Panc1 (cell line): ENCODE measurements around the gene TRIM15. TPM values are rescaled to one million over a fixed set of nuclear protein-coding genes. Genes with fewer than 3 reads are reported as not detected.

Source experiments
- ATAC-seq: fragments of 200-7000 bp; cut with Tn5 transposase; 2 replicates; pipeline ENCODE4 v1.9.1; 2020; ENCODE audit warnings: mild to moderate bottlenecking, moderate library complexity
- BruUV-seq: library from RNA; stranded (reverse); fragments of 400-500 nt; replicated peaks from 2 replicates; lab custom pipeline; 2021; lab: Mats Ljungman, UMichigan
- CTCF ChIA-PET: fragments of 300-600 bp; sonication (Branson Sonifier 250); formaldehyde crosslinking; loops from one replicate; lab custom pipeline; 2022; ENCODE audit warnings: antibody characterized with exemption; lab: Charles Lee
- POLR2A ChIA-PET: fragments of 300-600 bp; sonication (Branson Sonifier 250); formaldehyde crosslinking; loops from one replicate; lab custom pipeline; 2022; ENCODE audit warnings: antibody characterized with exemption; lab: Charles Lee
- DNase-seq: peaks from one replicate; pipeline ENCODE4 v3.0.0-alpha.2; 2010; ENCODE audit warnings: low read depth, low spot score
- H3K27ac ChIP-seq: 2 replicates; pipeline ENCODE4 v1.5.1; 2011; ENCODE audit warnings: mild to moderate bottlenecking, low read length, inconsistent platforms
- H3K27me3 ChIP-seq: fragments of 200-500 bp; sonication (Bioruptor generic); 2 replicates; pipeline ENCODE4 v1.6.0; 2014; ENCODE audit warnings: low read length, inconsistent platforms; ENCODE audit not compliant: control insufficient read depth, insufficient read depth
- H3K36me3 ChIP-seq: fragments of 200-500 bp; sonication (Bioruptor generic); 2 replicates; pipeline ENCODE4 v1.5.1; 2014; ENCODE audit warnings: inconsistent platforms, mild to moderate bottlenecking, low read length, moderate library complexity; ENCODE audit not compliant: control insufficient read depth, insufficient read depth
- H3K4me1 ChIP-seq: 2 replicates; pipeline ENCODE4 v1.5.1; 2011; ENCODE audit warnings: inconsistent platforms, mild to moderate bottlenecking, low read length, moderate library complexity; ENCODE audit not compliant: control insufficient read depth, insufficient read depth
- H3K4me3 ChIP-seq, 2 experiments: 2 replicates each; pipeline ENCODE4 v1.5.1; 2011 to 2012; ENCODE audit warnings: low read depth in 2 of 2, low read length in 2 of 2, mild to moderate bottlenecking in 2 of 2, inconsistent platforms in 1 of 2, moderate library complexity in 1 of 2
- H3K9me3 ChIP-seq: fragments of 200-500 bp; sonication (Bioruptor generic); 2 replicates; pipeline ENCODE4 v1.5.1; 2014; ENCODE audit warnings: low read depth, mild to moderate bottlenecking, inconsistent platforms, low read length, moderate library complexity; ENCODE audit not compliant: control insufficient read depth, insufficient read depth
- POLR2AphosphoS5 ChIP-seq: IDR thresholded peaks from 2 replicates; pipeline ENCODE4 v1.6.1; 2012; ENCODE audit warnings: mild to moderate bottlenecking, low read depth, low read length, moderate library complexity
- SIN3A ChIP-seq: IDR thresholded peaks from 2 replicates; pipeline ENCODE4 v1.6.1; 2012; ENCODE audit warnings: low read depth, mild to moderate bottlenecking, low read length, moderate library complexity, borderline replicate concordance; ENCODE audit not compliant: insufficient read depth
- TCF7L2 ChIP-seq: IDR thresholded peaks from 2 replicates; pipeline ENCODE4 v1.6.1; 2011; ENCODE audit warnings: mild to moderate bottlenecking, low read depth, low read length, inconsistent platforms
- in situ Hi-C: cut with HindIII; loops from 2 replicates; pipeline ENCODE4 v1.10.0; 2016; ENCODE audit warnings: low sequenced_read_pairs, low pct_unique_long_range_greater_than_20kb
- intact Hi-C: fragments of 100-400 bp; cut with micrococcal nuclease; formaldehyde crosslinking; loops from one replicate; pipeline ENCODE4 v1.10.0; 2022; ENCODE audit not compliant: unreplicated experiment
- total RNA-seq: library from RNA; stranded (reverse); gene quantifications from one replicate; pipeline ENCODE4 v1.2.1, GENCODE V29; 2021; ENCODE audit not compliant: unreplicated experiment
- TF ChIP-seq, protein P1 (sequence below): fragments of 450-650 bp; IDR thresholded peaks from 2 replicates; pipeline ENCODE4 v1.5.1; 2017; ENCODE audit warnings: mild to moderate bottlenecking
- TF ChIP-seq, protein P2 (sequence below), 2 experiments: IDR thresholded peaks; 2 replicates each; pipeline ENCODE4 v1.6.1; 2011 to 2012; ENCODE audit warnings: low read depth in 2 of 2, control low read depth in 1 of 2, low read length in 1 of 2, mild to moderate bottlenecking in 1 of 2, moderate library complexity in 1 of 2; ENCODE audit not compliant: insufficient read depth in 1 of 2

Gene TRIM15
- total RNA-seq, 1 experiment from 2014 or later: 0.13 TPM

DNA sequence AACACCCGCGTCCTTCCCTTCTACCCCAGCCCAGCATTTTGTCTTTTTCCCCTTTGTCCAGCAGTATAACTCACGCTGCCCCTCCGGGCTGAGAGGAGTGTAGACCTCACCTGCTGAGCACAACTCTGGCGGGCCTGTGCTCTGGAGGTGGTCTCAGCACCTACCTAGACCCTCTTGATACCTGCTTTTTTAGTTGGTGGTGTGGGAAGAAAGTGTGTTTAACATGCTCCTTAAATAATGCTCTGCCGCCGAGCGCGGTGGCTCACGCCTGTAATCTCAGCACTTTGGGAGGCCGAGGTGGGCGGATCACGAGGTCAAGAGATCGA is 51.3 kb downstream of the TRIM15 start:
- no TSS peak for BruUV-seq
- intact Hi-C loops (no loop called here), in situ Hi-C loops (no loop called here)

DNA sequence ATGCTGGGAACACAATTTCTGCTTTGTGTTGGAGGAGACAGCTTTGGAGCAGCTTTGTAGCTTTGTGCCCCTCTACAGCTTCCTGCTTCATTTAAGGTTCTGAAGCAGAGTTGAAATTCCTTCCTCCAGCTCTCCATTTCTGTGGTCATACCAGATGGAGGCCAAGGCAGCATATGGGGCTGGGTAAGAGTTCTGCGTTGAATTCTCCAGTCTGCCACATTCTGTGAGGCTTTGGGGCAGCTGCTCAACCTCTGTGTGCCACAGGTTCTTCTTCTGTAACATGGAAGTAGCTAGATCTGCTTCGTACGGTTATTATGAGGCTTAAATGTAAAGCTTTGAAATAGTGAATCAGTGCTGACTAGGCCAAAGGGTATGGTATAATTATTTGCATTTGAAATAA is 52.8 kb downstream of the TRIM15 start:
- peaks cover 15% of the 10 kb centered on the region for H3K4me1 ChIP-seq
- no peaks in the 10 kb centered on the region for H3K27me3 ChIP-seq
- no peak overlapping the region for H3K27ac ChIP-seq
- no TSS peak for BruUV-seq
- H3K4me3 ChIP-seq: no peak overlapping the region
- TF ChIP-seq, protein P1, sequence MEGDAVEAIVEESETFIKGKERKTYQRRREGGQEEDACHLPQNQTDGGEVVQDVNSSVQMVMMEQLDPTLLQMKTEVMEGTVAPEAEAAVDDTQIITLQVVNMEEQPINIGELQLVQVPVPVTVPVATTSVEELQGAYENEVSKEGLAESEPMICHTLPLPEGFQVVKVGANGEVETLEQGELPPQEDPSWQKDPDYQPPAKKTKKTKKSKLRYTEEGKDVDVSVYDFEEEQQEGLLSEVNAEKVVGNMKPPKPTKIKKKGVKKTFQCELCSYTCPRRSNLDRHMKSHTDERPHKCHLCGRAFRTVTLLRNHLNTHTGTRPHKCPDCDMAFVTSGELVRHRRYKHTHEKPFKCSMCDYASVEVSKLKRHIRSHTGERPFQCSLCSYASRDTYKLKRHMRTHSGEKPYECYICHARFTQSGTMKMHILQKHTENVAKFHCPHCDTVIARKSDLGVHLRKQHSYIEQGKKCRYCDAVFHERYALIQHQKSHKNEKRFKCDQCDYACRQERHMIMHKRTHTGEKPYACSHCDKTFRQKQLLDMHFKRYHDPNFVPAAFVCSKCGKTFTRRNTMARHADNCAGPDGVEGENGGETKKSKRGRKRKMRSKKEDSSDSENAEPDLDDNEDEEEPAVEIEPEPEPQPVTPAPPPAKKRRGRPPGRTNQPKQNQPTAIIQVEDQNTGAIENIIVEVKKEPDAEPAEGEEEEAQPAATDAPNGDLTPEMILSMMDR: no peak
- no peak for TF ChIP-seq POLR2AphosphoS5
- H3K9me3 ChIP-seq: no peaks in the 10 kb centered on the region
- intact Hi-C loops: no loop called here
- DNase-seq (no peak), ATAC-seq (no peak)
- CTCF ChIA-PET: no interaction called here
- POLR2A ChIA-PET: no interaction called here
- in situ Hi-C loops: no loop called here
- H3K36me3 ChIP-seq: no peaks in the 10 kb centered on the region; the same call in 1 of the 2 replicates

More for the DNA sequence above, 51.3 kb downstream of the TRIM15 start:
- CTCF ChIA-PET: interaction anchor here (0.6 kb wide), 1 partner anchor 391 kb away, joined by 3 read pairs; no protein-coding TSS in a partner anchor
- no peaks in the 10 kb centered on the region; the same call in none of the 2 replicates for H3K36me3 ChIP-seq
- TF ChIP-seq TCF7L2 (no peak), SIN3A (no peak), POLR2AphosphoS5 (no peak)
- TF ChIP-seq, protein P1: no peak
- TF ChIP-seq, protein P2, sequence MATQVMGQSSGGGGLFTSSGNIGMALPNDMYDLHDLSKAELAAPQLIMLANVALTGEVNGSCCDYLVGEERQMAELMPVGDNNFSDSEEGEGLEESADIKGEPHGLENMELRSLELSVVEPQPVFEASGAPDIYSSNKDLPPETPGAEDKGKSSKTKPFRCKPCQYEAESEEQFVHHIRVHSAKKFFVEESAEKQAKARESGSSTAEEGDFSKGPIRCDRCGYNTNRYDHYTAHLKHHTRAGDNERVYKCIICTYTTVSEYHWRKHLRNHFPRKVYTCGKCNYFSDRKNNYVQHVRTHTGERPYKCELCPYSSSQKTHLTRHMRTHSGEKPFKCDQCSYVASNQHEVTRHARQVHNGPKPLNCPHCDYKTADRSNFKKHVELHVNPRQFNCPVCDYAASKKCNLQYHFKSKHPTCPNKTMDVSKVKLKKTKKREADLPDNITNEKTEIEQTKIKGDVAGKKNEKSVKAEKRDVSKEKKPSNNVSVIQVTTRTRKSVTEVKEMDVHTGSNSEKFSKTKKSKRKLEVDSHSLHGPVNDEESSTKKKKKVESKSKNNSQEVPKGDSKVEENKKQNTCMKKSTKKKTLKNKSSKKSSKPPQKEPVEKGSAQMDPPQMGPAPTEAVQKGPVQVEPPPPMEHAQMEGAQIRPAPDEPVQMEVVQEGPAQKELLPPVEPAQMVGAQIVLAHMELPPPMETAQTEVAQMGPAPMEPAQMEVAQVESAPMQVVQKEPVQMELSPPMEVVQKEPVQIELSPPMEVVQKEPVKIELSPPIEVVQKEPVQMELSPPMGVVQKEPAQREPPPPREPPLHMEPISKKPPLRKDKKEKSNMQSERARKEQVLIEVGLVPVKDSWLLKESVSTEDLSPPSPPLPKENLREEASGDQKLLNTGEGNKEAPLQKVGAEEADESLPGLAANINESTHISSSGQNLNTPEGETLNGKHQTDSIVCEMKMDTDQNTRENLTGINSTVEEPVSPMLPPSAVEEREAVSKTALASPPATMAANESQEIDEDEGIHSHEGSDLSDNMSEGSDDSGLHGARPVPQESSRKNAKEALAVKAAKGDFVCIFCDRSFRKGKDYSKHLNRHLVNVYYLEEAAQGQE (IDR thresholded peaks at IDR 0.05; ENCODE audit: insufficient read depth in 1 of 2, low read depth in 2 of 2, low read length in 1 of 2): no peak
- H3K4me3 ChIP-seq: peak overlapping the region; percentile 80 to 95
- DNase-seq: no peak
- peak overlapping the region; percentile 98 for H3K27ac ChIP-seq
- H3K9me3 ChIP-seq: no peaks in the 10 kb centered on the region
- no peak for ATAC-seq
- H3K27me3 ChIP-seq: no peaks in the 10 kb centered on the region
- peaks cover 23% of the 10 kb centered on the region for H3K4me1 ChIP-seq
- POLR2A ChIA-PET: interaction anchor here (0.7 kb wide), 1 partner anchor 65 kb away, joined by 5 read pairs; no protein-coding TSS in a partner anchor
